CD4-positive, alpha-beta T cell (primary cell): ENCODE measurements around the gene GRM2. TPM values are rescaled to one million over a fixed set of nuclear protein-coding genes. Genes with fewer than 3 reads are reported as not detected.

Experiments
- ATAC-seq: fragments of 200-7000 bp; cut with Tn5 transposase; one replicate; pipeline ENCODE4 v1.10.0; 2022; ENCODE audit warnings: mild to moderate bottlenecking; ENCODE audit not compliant: poor library complexity
- CTCF ChIA-PET: fragments of 350-600 bp; sonication (Branson Sonifier 250); formaldehyde crosslinking; loops from one replicate; lab custom pipeline; 2021; ENCODE audit warnings: antibody characterized with exemption, inconsistent platforms; lab: Charles Lee
- POLR2A ChIA-PET: fragments of 350-600 bp; sonication (Branson Sonifier 250); formaldehyde crosslinking; loops from one replicate; lab custom pipeline; 2021; ENCODE audit warnings: antibody characterized with exemption, inconsistent platforms; lab: Charles Lee
- DNase-seq, 14 experiments: peaks; one replicate each; pipeline ENCODE4 v3.0.0-alpha.2; 2013 to 2020; ENCODE audit warnings: mixed read lengths in 2 of 14
- H3K27ac ChIP-seq, 2 donors: one replicate each; pipeline versions ENCODE4 v1.5.1 to v1.7.0; 2013; ENCODE audit warnings: low read length in 2 of 2, low read depth in 1 of 2, mild to moderate bottlenecking in 1 of 2
- H3K27me3 ChIP-seq, 2 experiments: 1 replicate in 1 of 2; 2 replicates in 1 of 2; pipeline versions ENCODE4 v1.6.1 to v1.7.0; 2013; ENCODE audit warnings: low read length in 2 of 2, control low read depth in 1 of 2, mild to moderate bottlenecking in 1 of 2, moderate library complexity in 1 of 2; ENCODE audit not compliant: insufficient read depth in 2 of 2, control insufficient read depth in 1 of 2
- H3K36me3 ChIP-seq: one replicate; pipeline ENCODE4 v1.6.1; 2013; ENCODE audit warnings: low read length, control low read depth; ENCODE audit not compliant: insufficient read depth
- H3K4me1 ChIP-seq: one replicate; pipeline ENCODE4 v1.6.1; 2013; ENCODE audit warnings: low read length, control low read depth; ENCODE audit not compliant: insufficient read depth
- H3K4me3 ChIP-seq: one replicate; pipeline ENCODE4 v1.5.1; 2013; ENCODE audit warnings: mild to moderate bottlenecking, low read length, moderate library complexity
- H3K9me3 ChIP-seq, 2 experiments: 1 replicate in 1 of 2; 2 replicates in 1 of 2; pipeline versions ENCODE4 v1.6.1 to v1.7.0; 2013; ENCODE audit warnings: low read length in 2 of 2, mild to moderate bottlenecking in 2 of 2, control low read depth in 1 of 2, moderate library complexity in 1 of 2; ENCODE audit not compliant: control insufficient read depth in 1 of 2, insufficient read depth in 1 of 2
- H3K27ac Mint-ChIP-seq: one replicate; pipeline ENCODE4 v1.8.0; 2020; ENCODE audit warnings: mixed read lengths
- H3K27me3 Mint-ChIP-seq: one replicate; pipeline ENCODE4 v1.8.0; 2021; ENCODE audit warnings: mixed read lengths
- H3K36me3 Mint-ChIP-seq: one replicate; pipeline ENCODE4 v1.8.0; 2021; ENCODE audit warnings: low read depth, mixed read lengths
- H3K4me1 Mint-ChIP-seq: one replicate; pipeline ENCODE4 v1.8.0; 2021; ENCODE audit warnings: low read depth, mixed read lengths
- H3K4me3 Mint-ChIP-seq: one replicate; pipeline ENCODE4 v1.8.0; 2020; ENCODE audit warnings: mild to moderate bottlenecking, mixed read lengths
- H3K9me3 Mint-ChIP-seq: one replicate; pipeline ENCODE4 v1.8.0; 2020; ENCODE audit warnings: mixed read lengths
- CTCF ChIP-seq: fragments of 200-600 bp; IDR thresholded peaks from one replicate; pipeline ENCODE4 v1.8.0; 2022; ENCODE audit warnings: antibody characterized with exemption, mild to moderate bottlenecking
- intact Hi-C, 2 experiments: fragments of 100-400 bp; cut with DNase I in 1 of 2; cut with micrococcal nuclease in 1 of 2; formaldehyde crosslinking; loops; one replicate each; pipeline versions ENCODE4 v1.15.1 to v1.9.0; 2023 to 2025; cut with DNase I, micrococcal nuclease
- total RNA-seq, 174 experiments: library from RNA in 2 of 174; stranded (reverse) in 2 of 174; gene quantifications; one replicate each; pipeline ENCODE4 v1.2.3 and lab custom pipeline; 2021 to 2026

GRM2 gene
- total RNA-seq, 2 experiments from 2014 or later = 4.1 to 4.2 TPM

DNA sequence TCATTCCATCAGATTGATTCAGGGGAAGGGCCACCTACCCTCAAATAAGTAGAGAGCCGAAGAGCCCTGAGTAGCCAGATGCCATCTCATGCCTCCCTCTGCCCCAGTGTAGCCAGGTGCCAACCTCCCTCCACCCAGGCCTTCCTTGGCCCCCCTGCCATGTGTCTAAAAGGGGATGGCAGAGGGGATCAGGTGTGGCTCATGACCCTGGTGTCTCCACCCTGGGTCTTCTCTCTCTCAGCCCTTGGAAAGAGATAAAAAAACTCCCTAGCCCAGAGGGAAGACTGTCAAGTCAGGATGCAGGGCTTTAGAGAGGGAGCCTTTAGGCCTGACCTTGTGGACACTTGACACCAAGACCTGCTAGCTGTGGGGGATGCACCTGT is 5.2 kb downstream of the GRM2 start:
- no peak for ATAC-seq
- DNase-seq = no peak
- POLR2A ChIA-PET = no interaction called here
- Mint-ChIP-seq H3K36me3 (no peaks in the 10 kb centered on the region), H3K4me1 (peaks cover 6% of the 10 kb centered on the region), H3K9me3 (no peaks in the 10 kb centered on the region), H3K27ac (no peak overlapping the region), H3K27me3 (no peaks in the 10 kb centered on the region), H3K4me3 (no peak overlapping the region)
- CTCF ChIA-PET = no interaction called here
- Histone ChIP-seq H3K9me3 (peaks cover 0 to 6% of the 10 kb centered on the region in 2 experiments), H3K27ac (no peak overlapping the region), H3K36me3 (no peaks in the 10 kb centered on the region), H3K4me3 (no peak overlapping the region), H3K4me1 (no peaks in the 10 kb centered on the region), H3K27me3 (no peaks in the 10 kb centered on the region)
- intact Hi-C loops = no loop called here
- TF ChIP-seq CTCF = no peak

- no peaks in the 10 kb centered on the region for H3K27me3 Mint-ChIP-seq
- ATAC-seq = no peak
- no peak overlapping the region for H3K27ac Mint-ChIP-seq
- Histone ChIP-seq H3K27me3 (no peaks in the 10 kb centered on the region), H3K4me1 (no peaks in the 10 kb centered on the region), H3K36me3 (no peaks in the 10 kb centered on the region), H3K9me3 (peaks cover 0 to 6% of the 10 kb centered on the region in 2 experiments), H3K27ac (no peak overlapping the region), H3K4me3 (no peak overlapping the region)
- TF ChIP-seq CTCF = no peak
- H3K9me3 Mint-ChIP-seq = no peaks in the 10 kb centered on the region
- peak in 2 of 14 experiments; percentile 8 to 26 for DNase-seq
- H3K4me3 Mint-ChIP-seq = no peak overlapping the region
- H3K4me1 Mint-ChIP-seq = peaks cover 6% of the 10 kb centered on the region
- intact Hi-C loops = no loop called here
- POLR2A ChIA-PET = no interaction called here
- CTCF ChIA-PET = no interaction called here
- H3K36me3 Mint-ChIP-seq = no peaks in the 10 kb centered on the region
Measured at GRCh38 chr3:51712511-51712931, 5.7 kb downstream of the GRM2 start.

DNA sequence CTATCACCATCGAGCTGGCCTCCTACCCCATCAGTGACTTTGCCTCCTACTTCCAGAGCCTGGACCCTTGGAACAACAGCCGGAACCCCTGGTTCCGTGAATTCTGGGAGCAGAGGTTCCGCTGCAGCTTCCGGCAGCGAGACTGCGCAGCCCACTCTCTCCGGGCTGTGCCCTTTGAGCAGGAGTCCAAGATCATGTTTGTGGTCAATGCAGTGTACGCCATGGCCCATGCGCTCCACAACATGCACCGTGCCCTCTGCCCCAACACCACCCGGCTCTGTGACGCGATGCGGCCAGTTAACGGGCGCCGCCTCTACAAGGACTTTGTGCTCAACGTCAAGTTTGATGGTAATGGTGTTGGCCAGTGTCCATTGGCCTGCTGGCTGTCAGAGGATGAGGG is 6.1 kb downstream of the GRM2 start:
- Mint-ChIP-seq H3K27me3 (no peaks in the 10 kb centered on the region), H3K4me1 (peaks cover 6% of the 10 kb centered on the region), H3K27ac (no peak overlapping the region), H3K9me3 (no peaks in the 10 kb centered on the region), H3K36me3 (no peaks in the 10 kb centered on the region), H3K4me3 (no peak overlapping the region)
- Histone ChIP-seq H3K27ac (no peak overlapping the region), H3K36me3 (no peaks in the 10 kb centered on the region), H3K27me3 (no peaks in the 10 kb centered on the region), H3K4me3 (no peak overlapping the region), H3K9me3 (peaks cover 0 to 6% of the 10 kb centered on the region in 2 experiments), H3K4me1 (no peaks in the 10 kb centered on the region)
- intact Hi-C loops = no loop called here
- ChIA-PET POLR2A (no interaction called here), CTCF (no interaction called here)
- TF ChIP-seq CTCF = no peak
- no peak for ATAC-seq
- DNase-seq = peak in 1 of 14 experiments; percentile 6
